HG02852 (cell line): Measurements from ENCODE around the gene MERTK.
"Not testable (repeated sequence)": the region's sequence is repeated elsewhere in the genome, so short reads cannot be mapped to it uniquely, and the experiment has no call there.

Experiments
- ATAC-seq: cut with Tn5 transposase; IDR thresholded peaks from one replicate; pipeline ENCODE4 v1.9.1; 2021; ENCODE audit warnings: mild to moderate bottlenecking, moderate library complexity; ENCODE audit not compliant: unreplicated experiment

The MERTK gene

GRCh38 chr2:112034924-112035323 lies 136.5 kb downstream of the MERTK start:
- ATAC-seq = no peak

- no peak for ATAC-seq
These were observed 137.4 kb downstream of the MERTK start for GRCh38 chr2:112035786-112036185.

GRCh38 chr2:112039556-112039955 lies 141.1 kb downstream of the MERTK start:
- not testable (repeated sequence) for ATAC-seq

- not testable (repeated sequence) for ATAC-seq
These were observed 141.7 kb downstream of the MERTK start for GRCh38 chr2:112040066-112040465.

- ATAC-seq = not testable (repeated sequence)
These were observed 143.1 kb downstream of the MERTK start for GRCh38 chr2:112041460-112041859.

- no peak for ATAC-seq
These were observed 147.1 kb downstream of the MERTK start for GRCh38 chr2:112045446-112046014.

GRCh38 chr2:112046231-112046630 lies 147.8 kb downstream of the MERTK start:
- ATAC-seq = no peak

- no peak for ATAC-seq
These were observed 149.3 kb downstream of the MERTK start for GRCh38 chr2:112047537-112048235.

- ATAC-seq = no peak
These were observed 149.8 kb downstream of the MERTK start for GRCh38 chr2:112048236-112048592.

- no peak for ATAC-seq
These were observed 150.5 kb downstream of the MERTK start for GRCh38 chr2:112048887-112049286.

- ATAC-seq = no peak
These were observed 151.9 kb downstream of the MERTK start for GRCh38 chr2:112050316-112050715.

GRCh38 chr2:112053917-112054846 lies 155.8 kb downstream of the MERTK start:
- ATAC-seq = peak; percentile 59

- peak; percentile 57 for ATAC-seq
These were observed 156.7 kb downstream of the MERTK start, which contains the start of gene TMEM87B for GRCh38 chr2:112054847-112055729. Gene TMEM87B, plus strand, starts transcription at chr2:112055269. Its CDS starts 323 bp downstream, at chr2:112055592.

- no peak for ATAC-seq
These were observed 157.6 kb downstream of the MERTK start for GRCh38 chr2:112055730-112056625.

- ATAC-seq = no peak
These were observed 158.2 kb downstream of the MERTK start for GRCh38 chr2:112056626-112056987.

GRCh38 chr2:112059671-112060070 lies 161.3 kb downstream of the MERTK start:
- ATAC-seq = no peak

- no peak for ATAC-seq
These were observed 162.9 kb downstream of the MERTK start for GRCh38 chr2:112061299-112061698.

GRCh38 chr2:112061840-112062239 lies 163.4 kb downstream of the MERTK start:
- ATAC-seq = no peak

- ATAC-seq = no peak
These were observed 164.5 kb downstream of the MERTK start for GRCh38 chr2:112062894-112063293.

GRCh38 chr2:112065486-112065885 lies 167.1 kb downstream of the MERTK start:
- no peak for ATAC-seq
